HepG2 (cell line): ENCODE results near the gene RCOR3.

Source experiments
- MTA1 ChIP-seq: sonication (generic); formaldehyde crosslinking; IDR thresholded peaks from 2 replicates; pipeline ENCODE4 v1.4.0; 2020; ENCODE audit warnings: missing genetic modification reagents, mild to moderate bottlenecking, borderline replicate concordance
- POLR2A ChIP-seq, 2 experiments: IDR thresholded peaks; 2 replicates each; pipeline ENCODE4 v1.6.1; 2011; ENCODE audit warnings: low read depth in 2 of 2, low read length in 2 of 2, mild to moderate bottlenecking in 1 of 2, moderate library complexity in 1 of 2; ENCODE audit not compliant: insufficient read depth in 1 of 2
- RAD51 ChIP-seq: fragments of 450-650 bp; IDR thresholded peaks from 2 replicates; pipeline ENCODE4 v1.6.1; 2016; ENCODE audit warnings: borderline replicate concordance
- TERF1 ChIP-seq: sonication (generic); formaldehyde crosslinking; IDR thresholded peaks from 2 replicates; pipeline ENCODE4 v1.8.0; 2022; ENCODE audit warnings: mild to moderate bottlenecking, missing genetic modification reagents, moderate library complexity
- ZKSCAN1 ChIP-seq: fragments of 150-350 bp; IDR thresholded peaks from 2 replicates; pipeline ENCODE4 v1.6.1; 2014; ENCODE audit warnings: low read length
- ZNF138 ChIP-seq: sonication (generic); formaldehyde crosslinking; IDR thresholded peaks from 2 replicates; pipeline ENCODE4 v1.5.0; 2020; ENCODE audit warnings: mild to moderate bottlenecking, low read depth, missing genetic modification reagents
- ZNF256 ChIP-seq: sonication (generic); formaldehyde crosslinking; conservative IDR thresholded peaks from 2 replicates; pipeline ENCODE4 v1.4.0; 2020; ENCODE audit warnings: missing genetic modification reagents
- ZNF292 ChIP-seq: sonication (generic); formaldehyde crosslinking; IDR thresholded peaks from 2 replicates; pipeline ENCODE4 v1.8.1; 2022; ENCODE audit warnings: mild to moderate bottlenecking, low read depth, missing genetic modification reagents, borderline replicate concordance

GRCh38 chr1:211279340-211279739, 20.2 kb downstream of the RCOR3 start:
- TF ChIP-seq ZNF256 (CRISPR knock-in tag) (no peak), RAD51 (no peak), POLR2A (IDR thresholded peaks at IDR 0.05; ENCODE audit: insufficient read depth in 1 of 2, low read depth in 2 of 2, low read length in 2 of 2) (no peak), ZKSCAN1 (no peak), MTA1 (no peak), ZNF292 (CRISPR knock-in tag) (no peak), ZNF138 (CRISPR knock-in tag) (no peak), TERF1 (CRISPR knock-in tag) (no peak)
